ENCODE measurements around the gene PAFAH1B1.
A peak's percentile ranks its signal among the peaks of the same experiment; 100 is the strongest.

The PAFAH1B1 gene

GRCh38 chr17:2592971-2593820, at the start of gene PAFAH1B1:
Gene PAFAH1B1, plus strand, starts transcription at chr17:2593654. Its CDS starts 44,635 bp downstream, at chr17:2638289.
- no peaks in the 10 kb centered on the region; the same call in 1 of the 2 replicates for H3K9me3 ChIP-seq (ENCODE audit: control insufficient read depth, insufficient read depth, low read depth, low read length)
- TF ChIP-seq ZFP69B (tag by site-specific recombination; IDR thresholded peaks at IDR 0.05) (peak; percentile 94), KLF9 (tag by site-specific recombination; IDR thresholded peaks at IDR 0.05; ENCODE audit: low read depth) (peak; percentile 62), HOXC10 (CRISPR knock-in tag; IDR thresholded peaks at IDR 0.05) (no peak), ZNF501 (tag by site-specific recombination; IDR thresholded peaks at IDR 0.05) (peak; percentile 92), ZNF214 (tag by site-specific recombination; IDR thresholded peaks at IDR 0.05; ENCODE audit: borderline replicate concordance) (no peak), ZNF544 (tag by site-specific recombination; IDR thresholded peaks at IDR 0.05) (no peak), ZNF148 (tag by site-specific recombination; IDR thresholded peaks at IDR 0.05; ENCODE audit: borderline replicate concordance) (no peak), ZNF133 (tag by site-specific recombination; IDR thresholded peaks at IDR 0.05) (no peak), ZNF335 (tag by site-specific recombination; conservative IDR thresholded peaks at IDR 0.05) (peak; percentile 80; the same call in 1 of the 2 replicates), KLF1 (tag by site-specific recombination; IDR thresholded peaks at IDR 0.05) (peak; percentile 48), ZNF664 (tag by site-specific recombination; IDR thresholded peaks at IDR 0.05) (no peak), ZSCAN16 (tag by site-specific recombination; IDR thresholded peaks at IDR 0.05) (no peak), ZNF600 (tag by site-specific recombination; IDR thresholded peaks at IDR 0.05) (peak; percentile 63; the same call in 1 of the 2 replicates), PRDM1 (tag by site-specific recombination; IDR thresholded peaks at IDR 0.05) (no peak), ZNF785 (tag by site-specific recombination; IDR thresholded peaks at IDR 0.05) (no peak), IKZF3 (tag by site-specific recombination; IDR thresholded peaks at IDR 0.05) (peak; percentile 42; the same call in 1 of the 2 replicates), ZNF768 (tag by site-specific recombination; IDR thresholded peaks at IDR 0.05) (no peak), PATZ1 (tag by site-specific recombination; IDR thresholded peaks at IDR 0.05) (peak; percentile 92), MEIS1 (CRISPR knock-in tag; IDR thresholded peaks at IDR 0.05; ENCODE audit: borderline replicate concordance) (no peak), PRDM4 (tag by site-specific recombination; IDR thresholded peaks at IDR 0.05) (no peak; the same call in 1 of the 2 replicates), HOXD13 (CRISPR knock-in tag; IDR thresholded peaks at IDR 0.05; ENCODE audit: borderline replicate concordance) (no peak), ZFP41 (tag by site-specific recombination; IDR thresholded peaks at IDR 0.05; ENCODE audit: borderline replicate concordance) (no peak), ZNF626 (tag by site-specific recombination; IDR thresholded peaks at IDR 0.05) (no peak), ZBTB6 (tag by site-specific recombination; IDR thresholded peaks at IDR 0.05) (peak; percentile 94)
- TF ChIP-seq, protein P1, sequence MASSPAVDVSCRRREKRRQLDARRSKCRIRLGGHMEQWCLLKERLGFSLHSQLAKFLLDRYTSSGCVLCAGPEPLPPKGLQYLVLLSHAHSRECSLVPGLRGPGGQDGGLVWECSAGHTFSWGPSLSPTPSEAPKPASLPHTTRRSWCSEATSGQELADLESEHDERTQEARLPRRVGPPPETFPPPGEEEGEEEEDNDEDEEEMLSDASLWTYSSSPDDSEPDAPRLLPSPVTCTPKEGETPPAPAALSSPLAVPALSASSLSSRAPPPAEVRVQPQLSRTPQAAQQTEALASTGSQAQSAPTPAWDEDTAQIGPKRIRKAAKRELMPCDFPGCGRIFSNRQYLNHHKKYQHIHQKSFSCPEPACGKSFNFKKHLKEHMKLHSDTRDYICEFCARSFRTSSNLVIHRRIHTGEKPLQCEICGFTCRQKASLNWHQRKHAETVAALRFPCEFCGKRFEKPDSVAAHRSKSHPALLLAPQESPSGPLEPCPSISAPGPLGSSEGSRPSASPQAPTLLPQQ (tag by site-specific recombination; IDR thresholded peaks at IDR 0.05), result peak; percentile 91

More at GRCh38 chr17:2592971-2593820, at the start of gene PAFAH1B1:
- H3K4me3 ChIP-seq (ENCODE audit: low read depth, low read length), result peak within 1 kb of the TSS; percentile 95
- CTCF ChIA-PET, result interaction anchor here (0.6 to 1.4 kb wide), 4 partner anchors 17 to 134 kb away, joined by 3 to 6 read pairs (median 4); no protein-coding TSS in a partner anchor
- POLR2A ChIA-PET, result interaction anchor here (0.5 to 2.5 kb wide), 15 partner anchors 12 to 200 kb away, joined by 3 to 8 read pairs (median 4); partner anchors contain the start of gene METTL16
- peak within 1 kb of the TSS; percentile 99 for H3K27ac ChIP-seq (ENCODE audit: extremely low read depth, low read depth, low read length)
- H3K36me3 ChIP-seq (ENCODE audit: control insufficient read depth in 2 of 2, insufficient read depth in 1 of 2, low read length in 2 of 2), result peaks cover 0 to 4% of the 10 kb centered on the region in 2 experiments; a peak in 1 of 3 replicates
- peaks cover 16% of the 10 kb centered on the region for H3K4me1 ChIP-seq (ENCODE audit: control insufficient read depth, insufficient read depth, low read length)

Data from HEK293 (cell line).